Measurements from ENCODE around the gene KLHL3. TPM values are rescaled to one million over a fixed set of nuclear protein-coding genes. Genes with fewer than 3 reads are reported as not detected.

Gene KLHL3
- total RNA-seq, 1 experiment from 2014 or later, result 15.7 TPM

GRCh38 chr5:137666901-137667300, 69.0 kb downstream of the KLHL3 start:
- H3K4me1 Mint-ChIP-seq, result no peaks in the 10 kb centered on the region
- no peak overlapping the region for H3K4me3 Mint-ChIP-seq
- no peaks in the 10 kb centered on the region for H3K9me3 Mint-ChIP-seq
- H3K36me3 Mint-ChIP-seq, result no peaks in the 10 kb centered on the region
- no peak overlapping the region for H3K27ac Mint-ChIP-seq
- CTCF ChIA-PET, result interaction anchor here (1.0 to 1.4 kb wide), 2 partner anchors 69 to 112 kb away, joined by 3 to 5 read pairs; partner anchors contain the start of gene KLHL3
- no peaks in the 10 kb centered on the region for H3K27me3 Mint-ChIP-seq (ENCODE audit: low read depth)
- POLR2A ChIA-PET, result no interaction called here
- no peak for TF ChIP-seq ESRRA (CRISPR knock-in tag; IDR thresholded peaks at IDR 0.05; ENCODE audit: borderline replicate concordance)
- TF ChIP-seq CBFB (CRISPR knock-in tag; IDR thresholded peaks at IDR 0.05; ENCODE audit: low read depth), result no peak
- TF ChIP-seq, protein P1, sequence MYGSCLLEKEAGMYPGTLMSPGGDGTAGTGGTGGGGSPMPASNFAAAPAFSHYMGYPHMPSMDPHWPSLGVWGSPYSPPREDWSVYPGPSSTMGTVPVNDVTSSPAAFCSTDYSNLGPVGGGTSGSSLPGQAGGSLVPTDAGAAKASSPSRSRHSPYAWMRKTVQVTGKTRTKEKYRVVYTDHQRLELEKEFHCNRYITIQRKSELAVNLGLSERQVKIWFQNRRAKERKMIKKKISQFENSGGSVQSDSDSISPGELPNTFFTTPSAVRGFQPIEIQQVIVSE (CRISPR knock-in tag; IDR thresholded peaks at IDR 0.05; ENCODE audit: borderline replicate concordance), result no peak
- TF ChIP-seq NR1H2 (CRISPR knock-in tag; IDR thresholded peaks at IDR 0.05), result no peak
- TF ChIP-seq, protein P2, sequence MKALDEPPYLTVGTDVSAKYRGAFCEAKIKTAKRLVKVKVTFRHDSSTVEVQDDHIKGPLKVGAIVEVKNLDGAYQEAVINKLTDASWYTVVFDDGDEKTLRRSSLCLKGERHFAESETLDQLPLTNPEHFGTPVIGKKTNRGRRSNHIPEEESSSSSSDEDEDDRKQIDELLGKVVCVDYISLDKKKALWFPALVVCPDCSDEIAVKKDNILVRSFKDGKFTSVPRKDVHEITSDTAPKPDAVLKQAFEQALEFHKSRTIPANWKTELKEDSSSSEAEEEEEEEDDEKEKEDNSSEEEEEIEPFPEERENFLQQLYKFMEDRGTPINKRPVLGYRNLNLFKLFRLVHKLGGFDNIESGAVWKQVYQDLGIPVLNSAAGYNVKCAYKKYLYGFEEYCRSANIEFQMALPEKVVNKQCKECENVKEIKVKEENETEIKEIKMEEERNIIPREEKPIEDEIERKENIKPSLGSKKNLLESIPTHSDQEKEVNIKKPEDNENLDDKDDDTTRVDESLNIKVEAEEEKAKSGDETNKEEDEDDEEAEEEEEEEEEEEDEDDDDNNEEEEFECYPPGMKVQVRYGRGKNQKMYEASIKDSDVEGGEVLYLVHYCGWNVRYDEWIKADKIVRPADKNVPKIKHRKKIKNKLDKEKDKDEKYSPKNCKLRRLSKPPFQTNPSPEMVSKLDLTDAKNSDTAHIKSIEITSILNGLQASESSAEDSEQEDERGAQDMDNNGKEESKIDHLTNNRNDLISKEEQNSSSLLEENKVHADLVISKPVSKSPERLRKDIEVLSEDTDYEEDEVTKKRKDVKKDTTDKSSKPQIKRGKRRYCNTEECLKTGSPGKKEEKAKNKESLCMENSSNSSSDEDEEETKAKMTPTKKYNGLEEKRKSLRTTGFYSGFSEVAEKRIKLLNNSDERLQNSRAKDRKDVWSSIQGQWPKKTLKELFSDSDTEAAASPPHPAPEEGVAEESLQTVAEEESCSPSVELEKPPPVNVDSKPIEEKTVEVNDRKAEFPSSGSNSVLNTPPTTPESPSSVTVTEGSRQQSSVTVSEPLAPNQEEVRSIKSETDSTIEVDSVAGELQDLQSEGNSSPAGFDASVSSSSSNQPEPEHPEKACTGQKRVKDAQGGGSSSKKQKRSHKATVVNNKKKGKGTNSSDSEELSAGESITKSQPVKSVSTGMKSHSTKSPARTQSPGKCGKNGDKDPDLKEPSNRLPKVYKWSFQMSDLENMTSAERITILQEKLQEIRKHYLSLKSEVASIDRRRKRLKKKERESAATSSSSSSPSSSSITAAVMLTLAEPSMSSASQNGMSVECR (CRISPR knock-in tag; IDR thresholded peaks at IDR 0.05; ENCODE audit: borderline replicate concordance), result no peak
- TF ChIP-seq, protein P3, sequence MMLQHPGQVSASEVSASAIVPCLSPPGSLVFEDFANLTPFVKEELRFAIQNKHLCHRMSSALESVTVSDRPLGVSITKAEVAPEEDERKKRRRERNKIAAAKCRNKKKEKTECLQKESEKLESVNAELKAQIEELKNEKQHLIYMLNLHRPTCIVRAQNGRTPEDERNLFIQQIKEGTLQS (CRISPR knock-in tag; conservative IDR thresholded peaks at IDR 0.05), result no peak
- TF ChIP-seq, protein P4, sequence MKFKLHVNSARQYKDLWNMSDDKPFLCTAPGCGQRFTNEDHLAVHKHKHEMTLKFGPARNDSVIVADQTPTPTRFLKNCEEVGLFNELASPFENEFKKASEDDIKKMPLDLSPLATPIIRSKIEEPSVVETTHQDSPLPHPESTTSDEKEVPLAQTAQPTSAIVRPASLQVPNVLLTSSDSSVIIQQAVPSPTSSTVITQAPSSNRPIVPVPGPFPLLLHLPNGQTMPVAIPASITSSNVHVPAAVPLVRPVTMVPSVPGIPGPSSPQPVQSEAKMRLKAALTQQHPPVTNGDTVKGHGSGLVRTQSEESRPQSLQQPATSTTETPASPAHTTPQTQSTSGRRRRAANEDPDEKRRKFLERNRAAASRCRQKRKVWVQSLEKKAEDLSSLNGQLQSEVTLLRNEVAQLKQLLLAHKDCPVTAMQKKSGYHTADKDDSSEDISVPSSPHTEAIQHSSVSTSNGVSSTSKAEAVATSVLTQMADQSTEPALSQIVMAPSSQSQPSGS (CRISPR knock-in tag; IDR thresholded peaks at IDR 0.05; ENCODE audit: borderline replicate concordance, low read depth), result no peak
- ATAC-seq (no peak), DNase-seq (ENCODE audit: low spot score) (no peak)

DNA sequence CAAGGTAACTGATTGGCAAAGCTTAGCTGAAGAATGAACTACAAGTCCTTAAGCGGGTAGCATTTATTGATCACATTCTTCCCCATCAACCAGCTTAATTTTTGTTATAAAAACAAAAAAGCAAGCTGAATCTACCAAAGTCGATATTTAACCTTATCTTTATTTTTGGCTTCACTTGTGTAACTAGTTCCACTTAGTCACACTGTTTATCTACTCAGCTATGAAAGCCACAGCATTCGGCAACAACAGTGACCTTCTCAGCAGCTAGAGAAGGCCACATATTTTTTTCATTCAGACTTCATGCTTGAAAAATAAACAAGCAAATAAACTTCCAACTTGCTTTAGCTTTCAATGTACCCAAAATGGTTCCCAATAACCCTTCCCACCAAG, 69.4 kb downstream of the KLHL3 start:
- H3K4me1 Mint-ChIP-seq, result no peaks in the 10 kb centered on the region
- no peak overlapping the region for H3K27ac Mint-ChIP-seq
- ChIA-PET POLR2A (no interaction called here), CTCF (interaction anchor here (1.0 to 1.4 kb wide), 2 partner anchors 69 to 112 kb away, joined by 3 to 5 read pairs; partner anchors contain the start of gene KLHL3)
- H3K4me3 Mint-ChIP-seq, result no peak overlapping the region
- H3K36me3 Mint-ChIP-seq, result no peaks in the 10 kb centered on the region
- no peaks in the 10 kb centered on the region for H3K27me3 Mint-ChIP-seq (ENCODE audit: low read depth)
- H3K9me3 Mint-ChIP-seq, result no peaks in the 10 kb centered on the region
- ATAC-seq (no peak), DNase-seq (ENCODE audit: low spot score) (no peak)
- TF ChIP-seq SP1 (CRISPR knock-in tag; conservative IDR thresholded peaks at IDR 0.05) (no peak), FOXK1 (CRISPR knock-in tag; IDR thresholded peaks at IDR 0.05) (no peak), ZNF219 (CRISPR knock-in tag; IDR thresholded peaks at IDR 0.05; ENCODE audit: borderline replicate concordance) (no peak), CREM (CRISPR knock-in tag; IDR thresholded peaks at IDR 0.05) (no peak), MLX (CRISPR knock-in tag; IDR thresholded peaks at IDR 0.05) (no peak), IRF1 (CRISPR knock-in tag; IDR thresholded peaks at IDR 0.05) (no peak), GTF2I (CRISPR knock-in tag; conservative IDR thresholded peaks at IDR 0.05) (no peak)
- TF ChIP-seq, protein P5, sequence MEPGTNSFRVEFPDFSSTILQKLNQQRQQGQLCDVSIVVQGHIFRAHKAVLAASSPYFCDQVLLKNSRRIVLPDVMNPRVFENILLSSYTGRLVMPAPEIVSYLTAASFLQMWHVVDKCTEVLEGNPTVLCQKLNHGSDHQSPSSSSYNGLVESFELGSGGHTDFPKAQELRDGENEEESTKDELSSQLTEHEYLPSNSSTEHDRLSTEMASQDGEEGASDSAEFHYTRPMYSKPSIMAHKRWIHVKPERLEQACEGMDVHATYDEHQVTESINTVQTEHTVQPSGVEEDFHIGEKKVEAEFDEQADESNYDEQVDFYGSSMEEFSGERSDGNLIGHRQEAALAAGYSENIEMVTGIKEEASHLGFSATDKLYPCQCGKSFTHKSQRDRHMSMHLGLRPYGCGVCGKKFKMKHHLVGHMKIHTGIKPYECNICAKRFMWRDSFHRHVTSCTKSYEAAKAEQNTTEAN (CRISPR knock-in tag; IDR thresholded peaks at IDR 0.05), result no peak
- TF ChIP-seq, protein P6, sequence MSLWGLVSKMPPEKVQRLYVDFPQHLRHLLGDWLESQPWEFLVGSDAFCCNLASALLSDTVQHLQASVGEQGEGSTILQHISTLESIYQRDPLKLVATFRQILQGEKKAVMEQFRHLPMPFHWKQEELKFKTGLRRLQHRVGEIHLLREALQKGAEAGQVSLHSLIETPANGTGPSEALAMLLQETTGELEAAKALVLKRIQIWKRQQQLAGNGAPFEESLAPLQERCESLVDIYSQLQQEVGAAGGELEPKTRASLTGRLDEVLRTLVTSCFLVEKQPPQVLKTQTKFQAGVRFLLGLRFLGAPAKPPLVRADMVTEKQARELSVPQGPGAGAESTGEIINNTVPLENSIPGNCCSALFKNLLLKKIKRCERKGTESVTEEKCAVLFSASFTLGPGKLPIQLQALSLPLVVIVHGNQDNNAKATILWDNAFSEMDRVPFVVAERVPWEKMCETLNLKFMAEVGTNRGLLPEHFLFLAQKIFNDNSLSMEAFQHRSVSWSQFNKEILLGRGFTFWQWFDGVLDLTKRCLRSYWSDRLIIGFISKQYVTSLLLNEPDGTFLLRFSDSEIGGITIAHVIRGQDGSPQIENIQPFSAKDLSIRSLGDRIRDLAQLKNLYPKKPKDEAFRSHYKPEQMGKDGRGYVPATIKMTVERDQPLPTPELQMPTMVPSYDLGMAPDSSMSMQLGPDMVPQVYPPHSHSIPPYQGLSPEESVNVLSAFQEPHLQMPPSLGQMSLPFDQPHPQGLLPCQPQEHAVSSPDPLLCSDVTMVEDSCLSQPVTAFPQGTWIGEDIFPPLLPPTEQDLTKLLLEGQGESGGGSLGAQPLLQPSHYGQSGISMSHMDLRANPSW (CRISPR knock-in tag; conservative IDR thresholded peaks at IDR 0.05; ENCODE audit: low read depth), result no peak
- TF ChIP-seq, protein P7, sequence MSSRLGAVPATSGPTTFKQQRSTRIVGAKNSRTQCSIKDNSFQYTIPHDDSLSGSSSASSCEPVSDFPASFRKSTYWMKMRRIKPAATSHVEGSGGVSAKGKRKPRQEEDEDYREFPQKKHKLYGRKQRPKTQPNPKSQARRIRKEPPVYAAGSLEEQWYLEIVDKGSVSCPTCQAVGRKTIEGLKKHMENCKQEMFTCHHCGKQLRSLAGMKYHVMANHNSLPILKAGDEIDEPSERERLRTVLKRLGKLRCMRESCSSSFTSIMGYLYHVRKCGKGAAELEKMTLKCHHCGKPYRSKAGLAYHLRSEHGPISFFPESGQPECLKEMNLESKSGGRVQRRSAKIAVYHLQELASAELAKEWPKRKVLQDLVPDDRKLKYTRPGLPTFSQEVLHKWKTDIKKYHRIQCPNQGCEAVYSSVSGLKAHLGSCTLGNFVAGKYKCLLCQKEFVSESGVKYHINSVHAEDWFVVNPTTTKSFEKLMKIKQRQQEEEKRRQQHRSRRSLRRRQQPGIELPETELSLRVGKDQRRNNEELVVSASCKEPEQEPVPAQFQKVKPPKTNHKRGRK (CRISPR knock-in tag; IDR thresholded peaks at IDR 0.05; ENCODE audit: borderline replicate concordance), result no peak
